GM23338 (cell line): Measurements from ENCODE around the gene WIPF3. TPM values are rescaled to one million over a fixed set of nuclear protein-coding genes. Genes with fewer than 3 reads are reported as not detected.

Experiments used
- ATAC-seq: fragments of 200-7000 bp; cut with Tn5 transposase; 3 replicates; pipeline ENCODE4 v1.9.1; 2020
- DNase-seq: peaks from one replicate; pipeline ENCODE4 v3.0.0-alpha.2; 2015; ENCODE audit warnings: low spot score
- H2AFZ ChIP-seq: fragments of 200-600 bp; sonication (generic); 2 replicates; pipeline ENCODE4 v1.8.0; 2016; ENCODE audit warnings: antibody characterized with exemption, mild to moderate bottlenecking, moderate library complexity
- H3F3A ChIP-seq: fragments of 200-600 bp; sonication (generic); replicated peaks from 2 replicates; pipeline ENCODE4 v1.8.0; 2017; ENCODE audit warnings: antibody characterized with exemption, mixed run types, low read depth
- H3K27ac ChIP-seq: fragments of 200-600 bp; sonication (generic); 2 replicates; pipeline ENCODE4 v1.6.1; 2016; ENCODE audit warnings: low read depth
- H3K27me3 ChIP-seq: fragments of 200-600 bp; sonication (generic); 2 replicates; pipeline ENCODE4 v1.8.0; 2016; ENCODE audit warnings: mild to moderate bottlenecking, mixed run types, moderate library complexity; ENCODE audit not compliant: insufficient read depth
- H3K36me3 ChIP-seq: fragments of 200-600 bp; sonication (generic); 2 replicates; pipeline ENCODE4 v1.8.0; 2016; ENCODE audit warnings: mild to moderate bottlenecking; ENCODE audit not compliant: insufficient read depth
- H3K4me1 ChIP-seq: fragments of 200-600 bp; sonication (generic); 2 replicates; pipeline ENCODE4 v1.8.0; 2016; ENCODE audit warnings: mild to moderate bottlenecking, moderate library complexity; ENCODE audit not compliant: insufficient read depth
- H3K4me2 ChIP-seq: fragments of 200-600 bp; sonication (generic); 2 replicates; pipeline ENCODE4 v1.7.1; 2017; ENCODE audit warnings: mixed run types
- H3K4me3 ChIP-seq: fragments of 200-600 bp; sonication (generic); 2 replicates; pipeline ENCODE4 v1.6.1; 2016; ENCODE audit warnings: mixed run types
- H3K79me2 ChIP-seq: fragments of 200-600 bp; sonication (generic); replicated peaks from 2 replicates; pipeline ENCODE4 v1.8.0; 2017; ENCODE audit warnings: mild to moderate bottlenecking; ENCODE audit not compliant: insufficient read depth
- H3K9me2 ChIP-seq: fragments of 200-600 bp; sonication (generic); 2 replicates; pipeline ENCODE4 v1.8.0; 2017; ENCODE audit not compliant: insufficient read depth
- H4K20me1 ChIP-seq: fragments of 200-600 bp; sonication (generic); replicated peaks from 2 replicates; pipeline ENCODE4 v1.8.0; 2017; ENCODE audit warnings: mild to moderate bottlenecking; ENCODE audit not compliant: insufficient read depth
- H3K27ac Mint-ChIP-seq: 2 replicates; pipeline ENCODE4 v1.8.0; 2020; ENCODE audit warnings: inconsistent platforms, mild to moderate bottlenecking, moderate library complexity, mixed read lengths
- H3K27me3 Mint-ChIP-seq: 3 replicates; pipeline ENCODE4 v1.8.0; 2022; ENCODE audit warnings: low read depth, mild to moderate bottlenecking, moderate library complexity, mixed read lengths, inconsistent platforms; ENCODE audit not compliant: insufficient read depth, poor library complexity
- H3K36me3 Mint-ChIP-seq: 3 replicates; pipeline ENCODE4 v1.8.0; 2021; ENCODE audit warnings: low read depth, mild to moderate bottlenecking, inconsistent platforms, moderate library complexity, mixed read lengths
- H3K4me1 Mint-ChIP-seq: 3 replicates; pipeline ENCODE4 v1.8.0; 2020; ENCODE audit warnings: mild to moderate bottlenecking, inconsistent platforms, mixed read lengths
- H3K4me3 Mint-ChIP-seq: 3 replicates; pipeline ENCODE4 v1.8.0; 2021; ENCODE audit warnings: moderate library complexity, mild to moderate bottlenecking, inconsistent platforms, mixed read lengths
- H3K9me3 Mint-ChIP-seq: 3 replicates; pipeline ENCODE4 v1.8.0; 2020; ENCODE audit warnings: moderate library complexity, mild to moderate bottlenecking, inconsistent platforms, mixed read lengths
- CREB1 ChIP-seq: fragments of 250-450 bp; sonication (Bioruptor Pico); IDR thresholded peaks from 2 replicates; pipeline ENCODE4 v1.5.0; 2020; ENCODE audit warnings: low read depth, mild to moderate bottlenecking, moderate library complexity
- CTCF ChIP-seq, 2 experiments: fragments of 200-600 bp in 1 of 2; sonication (generic) in 1 of 2; conservative IDR thresholded peaks; 2 replicates each; pipeline versions ENCODE4 v1.5.1 to v1.6.1; 2016 to 2017; ENCODE audit warnings: antibody characterized with exemption in 2 of 2, low read depth in 2 of 2, mild to moderate bottlenecking in 2 of 2, moderate library complexity in 1 of 2
- EZH2phosphoT487 ChIP-seq: fragments of 200-600 bp; sonication (generic); IDR thresholded peaks from one replicate; pipeline ENCODE4 v1.8.1; 2018; ENCODE audit warnings: antibody characterized with exemption; ENCODE audit not compliant: unreplicated experiment
- JUNB ChIP-seq: IDR thresholded peaks from one replicate; pipeline ENCODE4 v1.6.1; 2016; ENCODE audit warnings: antibody characterized with exemption; ENCODE audit not compliant: unreplicated experiment
- NANOG ChIP-seq: IDR thresholded peaks from 2 replicates; pipeline ENCODE4 v1.6.1; 2016; ENCODE audit warnings: antibody characterized with exemption, borderline replicate concordance
- REST ChIP-seq: IDR thresholded peaks from one replicate; pipeline ENCODE4 v1.6.1; 2018; ENCODE audit warnings: antibody characterized with exemption; ENCODE audit not compliant: unreplicated experiment
- STAT1 ChIP-seq: IDR thresholded peaks from one replicate; pipeline ENCODE4 v1.6.1; 2016; ENCODE audit warnings: antibody characterized with exemption; ENCODE audit not compliant: unreplicated experiment
- ZNF331 ChIP-seq: fragments of 250-450 bp; sonication (Bioruptor Pico); IDR thresholded peaks from 2 replicates; pipeline ENCODE4 v1.5.0; 2020; ENCODE audit warnings: low read depth, mild to moderate bottlenecking, moderate library complexity
- polyA plus RNA-seq: library from polyadenylated mRNA; unstranded; fragments of >200 nt; fragmentation: Nextera tagmentation; extraction: Ambion mirVana; gene quantifications from 2 replicates; pipeline ENCODE4 v1.2.1, GENCODE V29; 2016
- total RNA-seq: library from RNA; depleted of rRNA; stranded (reverse); fragments of >200 nt; shearing (Covaris generic); gene quantifications from 2 replicates; pipeline ENCODE4 v1.2.3, GENCODE V29; 2014

The WIPF3 gene
- total and polyA plus RNA-seq, 2 experiments from 2014 or later, result 5.7 to 11.4 TPM

- no peak for DNase-seq
- Histone ChIP-seq H2AFZ (no peak overlapping the region), H3K27me3 (no peaks in the 10 kb centered on the region), H3F3A (no peaks in the 10 kb centered on the region), H3K9me2 (no peaks in the 10 kb centered on the region), H3K27ac (no peak overlapping the region), H3K36me3 (peaks cover 4% of the 10 kb centered on the region; the same call in 1 of the 2 replicates), H4K20me1 (peaks cover 15% of the 10 kb centered on the region; the same call in 1 of the 2 replicates), H3K4me2 (no peak overlapping the region), H3K4me3 (no peak overlapping the region), H3K79me2 (no peaks in the 10 kb centered on the region), H3K4me1 (no peaks in the 10 kb centered on the region)
- Mint-ChIP-seq H3K4me1 (no peaks in the 10 kb centered on the region; the same call in 1 of the 3 replicates), H3K27ac (no peak overlapping the region), H3K9me3 (no peaks in the 10 kb centered on the region), H3K27me3 (peaks cover 2% of the 10 kb centered on the region), H3K36me3 (peaks cover 10% of the 10 kb centered on the region; the same call in 2 of the 3 replicates), H3K4me3 (no peak overlapping the region)
- TF ChIP-seq ZNF331 (CRISPR knock-in tag) (no peak), NANOG (no peak), CREB1 (CRISPR knock-in tag) (no peak), REST (no peak), JUNB (no peak), STAT1 (no peak), EZH2phosphoT487 (no peak)
- no peak for ATAC-seq
Observed at GRCh38 chr7:29924684-29925083, 118.4 kb downstream of the WIPF3 start.

GRCh38 chr7:29926216-29926615 lies 119.9 kb downstream of the WIPF3 start:
- Histone ChIP-seq H3K27ac (no peak overlapping the region), H3K4me1 (no peaks in the 10 kb centered on the region), H3K4me2 (no peak overlapping the region), H4K20me1 (peaks cover 10% of the 10 kb centered on the region; the same call in 1 of the 2 replicates), H3K4me3 (no peak overlapping the region), H3K9me2 (no peaks in the 10 kb centered on the region), H3K27me3 (no peaks in the 10 kb centered on the region), H3K36me3 (peaks cover 4% of the 10 kb centered on the region), H3F3A (no peaks in the 10 kb centered on the region), H2AFZ (no peak overlapping the region), H3K79me2 (no peaks in the 10 kb centered on the region)
- H3K9me3 Mint-ChIP-seq, result no peaks in the 10 kb centered on the region
- ATAC-seq, result no peak
- H3K4me1 Mint-ChIP-seq, result no peaks in the 10 kb centered on the region; the same call in 1 of the 3 replicates
- DNase-seq, result no peak
- H3K27ac Mint-ChIP-seq, result no peak overlapping the region
- H3K27me3 Mint-ChIP-seq, result peaks cover 2% of the 10 kb centered on the region
- no peak overlapping the region for H3K4me3 Mint-ChIP-seq
- peaks cover 14% of the 10 kb centered on the region; the same call in 2 of the 3 replicates for H3K36me3 Mint-ChIP-seq
- no peak for TF ChIP-seq CTCF (conservative IDR thresholded peaks at IDR 0.05; ENCODE audit: low read depth in 2 of 2)
